ENCODE data around the gene CDH4.

Gene CDH4

GRCh38 chr20:61299618-61300017 is 47.6 kb downstream of the CDH4 start:
- in situ Hi-C loops (cut with MboI; ENCODE audit: low sequenced_read_pairs), result no loop called here

- in situ Hi-C loops (cut with MboI; ENCODE audit: low sequenced_read_pairs), result no loop called here
Observed at GRCh38 chr20:61300293-61300692, 48.2 kb downstream of the CDH4 start.

- in situ Hi-C loops (cut with MboI; ENCODE audit: low sequenced_read_pairs), result no loop called here
Observed at GRCh38 chr20:61300709-61301108, 48.6 kb downstream of the CDH4 start.

- in situ Hi-C loops (cut with MboI; ENCODE audit: low sequenced_read_pairs), result no loop called here
Observed at GRCh38 chr20:61301711-61302525, 49.9 kb downstream of the CDH4 start.

GRCh38 chr20:61303217-61303616 is 51.2 kb downstream of the CDH4 start:
- in situ Hi-C loops (cut with MboI; ENCODE audit: low sequenced_read_pairs), result no loop called here

- in situ Hi-C loops (cut with MboI; ENCODE audit: low sequenced_read_pairs), result no loop called here
Observed at GRCh38 chr20:61303675-61304074, 51.6 kb downstream of the CDH4 start.

- in situ Hi-C loops (cut with MboI; ENCODE audit: low sequenced_read_pairs), result no loop called here
Observed at GRCh38 chr20:61304750-61305149, 52.7 kb downstream of the CDH4 start.

- in situ Hi-C loops (cut with MboI; ENCODE audit: low sequenced_read_pairs), result no loop called here
Observed at GRCh38 chr20:61306937-61307475, 54.9 kb downstream of the CDH4 start.

- in situ Hi-C loops (cut with MboI; ENCODE audit: low sequenced_read_pairs), result no loop called here
Observed at GRCh38 chr20:61307686-61308476, 55.8 kb downstream of the CDH4 start.

- in situ Hi-C loops (cut with MboI; ENCODE audit: low sequenced_read_pairs), result no loop called here
Observed at GRCh38 chr20:61308477-61308774, 56.4 kb downstream of the CDH4 start.

GRCh38 chr20:61310954-61311353 is 58.9 kb downstream of the CDH4 start:
- in situ Hi-C loops (cut with MboI; ENCODE audit: low sequenced_read_pairs), result no loop called here

GRCh38 chr20:61311656-61312387 is 59.8 kb downstream of the CDH4 start:
- in situ Hi-C loops (cut with MboI; ENCODE audit: low sequenced_read_pairs), result no loop called here

GRCh38 chr20:61312925-61313324 is 60.9 kb downstream of the CDH4 start:
- in situ Hi-C loops (cut with MboI; ENCODE audit: low sequenced_read_pairs), result no loop called here

- in situ Hi-C loops (cut with MboI; ENCODE audit: low sequenced_read_pairs), result no loop called here
Observed at GRCh38 chr20:61313396-61313795, 61.3 kb downstream of the CDH4 start.

- in situ Hi-C loops (cut with MboI; ENCODE audit: low sequenced_read_pairs), result no loop called here
Observed at GRCh38 chr20:61314326-61315010, 62.4 kb downstream of the CDH4 start.

GRCh38 chr20:61315319-61315718 is 63.3 kb downstream of the CDH4 start:
- in situ Hi-C loops (cut with MboI; ENCODE audit: low sequenced_read_pairs), result no loop called here

GRCh38 chr20:61316346-61316745 is 64.3 kb downstream of the CDH4 start:
- in situ Hi-C loops (cut with MboI; ENCODE audit: low sequenced_read_pairs), result no loop called here

GRCh38 chr20:61317966-61318530 is 66.0 kb downstream of the CDH4 start:
- in situ Hi-C loops (cut with MboI; ENCODE audit: low sequenced_read_pairs), result no loop called here

- in situ Hi-C loops (cut with MboI; ENCODE audit: low sequenced_read_pairs), result no loop called here
Observed at GRCh38 chr20:61320691-61321425, 68.8 kb downstream of the CDH4 start.

GRCh38 chr20:61321481-61321880 is 69.4 kb downstream of the CDH4 start:
- in situ Hi-C loops (cut with MboI; ENCODE audit: low sequenced_read_pairs), result no loop called here

All from hTERT RPE-1 (cell line).